Measurements from ENCODE around the gene HAO2.
A peak's percentile ranks its signal among the peaks of the same experiment; 100 is the strongest.
"Not testable (repeated sequence)": the region's sequence is repeated elsewhere in the genome, so short reads cannot be mapped to it uniquely, and the experiment has no call there.

HAO2 gene

DNA sequence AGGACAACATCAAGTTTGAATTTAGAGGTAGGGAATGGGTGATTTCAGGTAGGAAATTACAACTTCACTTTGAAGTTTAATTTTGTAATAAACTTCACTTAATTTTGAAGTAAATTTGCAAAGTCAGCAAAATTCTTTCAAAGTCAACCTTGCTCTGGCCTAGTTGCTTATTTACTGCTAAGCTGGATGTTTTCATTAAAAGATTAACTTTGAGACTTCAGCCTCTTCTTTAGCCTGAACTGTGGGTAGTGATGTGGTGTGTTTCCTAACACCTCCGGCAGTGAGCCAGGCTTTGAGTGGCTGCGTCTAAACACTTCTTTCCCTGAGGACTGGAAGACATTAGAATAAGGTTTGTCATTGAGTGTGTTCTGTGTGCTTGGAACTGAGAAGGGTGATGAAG lies at the start of gene HAO2:
Gene HAO2, plus strand, starts transcription at position 232 of the 400 bp plus-strand sequence. CDS start 12,301 bp downstream, outside the sequence.
- DNase-seq = no peak

DNA sequence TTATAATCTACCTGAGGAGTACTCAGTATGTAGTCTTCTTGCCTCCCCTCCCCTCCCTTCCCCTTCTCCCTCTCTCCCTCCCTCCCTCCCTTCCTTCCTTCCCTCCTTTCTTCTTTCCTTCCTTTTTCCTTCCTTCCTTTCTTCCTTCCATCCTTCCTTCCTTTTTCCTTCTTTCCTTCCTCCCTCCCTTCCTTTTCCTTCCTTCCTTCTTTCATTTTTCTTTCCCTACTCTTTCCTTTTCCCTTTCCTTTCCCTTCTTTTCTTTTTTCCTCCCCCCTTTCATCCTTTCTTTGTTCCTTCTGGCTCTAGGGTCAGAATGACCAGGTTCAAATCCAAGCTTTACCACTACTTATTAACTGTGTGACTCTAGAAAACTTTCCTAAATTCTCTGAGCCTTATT lies 48.5 kb upstream of the HAO2 start:
- DNase-seq = no peak

DNA sequence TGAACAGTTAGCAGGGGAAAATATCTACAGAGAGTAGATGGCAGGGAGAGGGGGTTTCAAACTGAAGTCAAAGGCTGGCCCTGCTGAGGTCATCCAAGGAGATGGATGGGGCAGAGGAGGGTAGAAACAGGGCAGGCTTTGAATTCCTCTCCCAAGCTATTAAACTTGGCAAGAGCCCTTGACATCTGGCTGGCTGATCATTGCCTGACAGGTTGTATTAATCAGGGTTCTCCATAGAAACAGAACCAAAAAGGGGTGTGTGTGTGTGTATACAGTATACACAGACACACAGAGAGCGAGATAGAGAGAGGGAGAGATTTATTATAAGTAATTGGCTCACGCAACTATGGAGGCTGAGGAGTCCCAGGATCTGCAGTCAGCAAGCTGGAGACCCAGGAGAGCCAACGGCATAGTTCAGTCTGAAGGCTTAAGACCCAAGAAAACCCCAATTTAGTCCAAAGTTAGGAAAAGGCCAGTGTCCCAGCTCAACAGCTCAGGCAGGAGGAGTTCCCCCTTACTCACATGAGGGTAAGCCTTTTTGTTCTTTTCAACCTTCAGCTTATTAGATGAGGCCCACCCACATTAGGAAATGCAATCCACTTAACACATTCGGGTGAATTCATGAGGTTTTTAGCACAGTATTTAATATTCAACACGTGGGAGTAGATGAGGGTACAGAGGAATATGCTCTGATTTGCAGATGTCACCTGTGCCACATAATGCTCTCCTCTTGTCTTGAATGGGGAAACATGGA lies 46.7 kb upstream of the HAO2 start:
- no peak for DNase-seq

DNA sequence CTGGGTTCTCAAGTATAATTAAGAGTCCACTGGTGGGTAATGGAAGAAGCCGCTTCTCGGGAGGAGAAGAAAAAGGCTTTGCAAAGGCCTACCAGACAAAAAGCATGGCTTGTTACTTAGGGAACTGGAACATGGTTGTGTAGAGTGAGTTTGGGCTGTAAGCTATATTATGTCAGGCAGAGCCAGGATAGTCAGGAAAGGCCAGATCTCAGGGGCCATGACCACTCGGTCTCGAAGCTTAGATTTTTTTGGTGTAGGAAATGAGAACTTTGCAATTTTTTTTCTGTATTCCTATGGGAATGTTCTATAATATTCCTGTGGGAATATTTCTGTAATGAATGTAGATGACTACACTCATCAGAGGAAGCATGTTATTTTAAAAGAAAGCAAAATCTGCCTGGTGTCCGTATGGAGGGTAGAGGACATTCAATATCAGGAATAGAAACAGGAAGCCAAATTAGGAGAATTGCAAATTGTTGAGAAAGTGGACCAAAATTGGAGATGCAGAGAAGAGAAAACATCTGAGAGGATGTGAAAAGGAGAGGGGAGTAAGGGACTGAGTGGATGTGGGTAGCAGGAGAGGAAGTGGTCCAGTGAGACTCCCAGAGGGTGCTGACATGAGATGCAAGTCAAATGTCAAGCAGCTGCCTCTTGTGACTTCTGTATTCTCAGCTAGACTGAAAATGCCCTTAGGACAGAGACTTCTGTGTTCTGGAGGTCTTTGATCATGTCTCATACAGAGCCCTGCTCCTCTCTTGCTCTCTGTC lies 45.2 kb upstream of the HAO2 start:
- no peak for DNase-seq

DNA sequence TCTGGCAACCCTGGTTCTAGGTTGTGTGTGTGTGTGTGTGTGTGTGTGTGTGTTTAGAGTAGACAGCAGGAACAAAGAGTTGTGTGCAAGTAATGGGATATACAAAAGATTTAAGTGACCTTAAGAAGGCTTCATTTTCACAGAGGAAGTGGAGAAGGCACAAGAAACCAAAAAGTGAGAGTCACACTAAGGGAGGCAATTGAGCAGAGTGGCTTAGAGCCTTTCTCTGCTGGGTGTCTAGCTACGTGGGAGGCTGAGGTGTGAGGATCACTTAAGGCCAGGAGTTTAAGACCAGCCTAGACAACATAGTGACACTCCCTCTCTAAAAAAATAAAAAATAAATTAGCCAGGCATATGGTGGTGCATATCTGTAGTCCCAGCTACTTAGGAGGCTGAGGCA lies 44.4 kb upstream of the HAO2 start:
- no peak for DNase-seq

DNA sequence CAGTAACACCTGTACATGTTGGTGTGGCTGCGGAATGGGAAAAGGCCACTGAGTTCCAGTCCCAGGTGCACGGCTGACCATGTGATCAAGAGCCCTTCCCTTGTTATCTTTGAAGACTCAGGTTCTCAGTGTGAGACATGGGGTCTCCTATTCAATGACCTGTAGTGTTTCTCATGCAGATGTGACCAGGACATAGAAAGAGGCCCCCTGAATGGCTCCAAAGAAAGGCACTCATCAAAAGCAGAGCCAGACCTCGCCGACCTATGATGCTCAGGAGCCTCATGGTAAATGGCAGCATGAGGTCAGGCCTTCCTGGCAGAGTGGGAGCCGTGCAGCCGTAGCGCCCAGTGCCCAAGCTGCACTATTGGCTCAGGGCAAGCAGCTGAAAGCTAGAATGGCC lies 42.3 kb upstream of the HAO2 start:
- no peak for DNase-seq

DNA sequence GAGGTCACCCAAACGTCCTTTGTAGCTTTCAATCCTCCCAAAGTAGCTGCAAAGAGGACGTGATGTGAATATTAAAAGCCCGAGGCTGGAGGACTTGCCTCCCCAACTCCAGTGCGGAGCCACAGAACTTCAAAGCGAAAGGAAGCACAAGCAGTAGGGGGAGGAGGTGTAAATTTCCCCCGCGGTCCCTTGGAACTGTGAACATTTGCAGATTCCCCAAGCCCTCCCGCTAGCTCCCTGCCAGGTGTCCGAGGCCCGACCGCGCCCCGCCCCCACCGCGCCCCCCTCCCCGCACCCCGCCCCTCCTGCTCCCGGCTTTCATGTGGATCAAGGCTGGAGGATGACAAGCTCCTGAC lies 41.5 kb upstream of the HAO2 start:
- DNase-seq = no peak

DNA sequence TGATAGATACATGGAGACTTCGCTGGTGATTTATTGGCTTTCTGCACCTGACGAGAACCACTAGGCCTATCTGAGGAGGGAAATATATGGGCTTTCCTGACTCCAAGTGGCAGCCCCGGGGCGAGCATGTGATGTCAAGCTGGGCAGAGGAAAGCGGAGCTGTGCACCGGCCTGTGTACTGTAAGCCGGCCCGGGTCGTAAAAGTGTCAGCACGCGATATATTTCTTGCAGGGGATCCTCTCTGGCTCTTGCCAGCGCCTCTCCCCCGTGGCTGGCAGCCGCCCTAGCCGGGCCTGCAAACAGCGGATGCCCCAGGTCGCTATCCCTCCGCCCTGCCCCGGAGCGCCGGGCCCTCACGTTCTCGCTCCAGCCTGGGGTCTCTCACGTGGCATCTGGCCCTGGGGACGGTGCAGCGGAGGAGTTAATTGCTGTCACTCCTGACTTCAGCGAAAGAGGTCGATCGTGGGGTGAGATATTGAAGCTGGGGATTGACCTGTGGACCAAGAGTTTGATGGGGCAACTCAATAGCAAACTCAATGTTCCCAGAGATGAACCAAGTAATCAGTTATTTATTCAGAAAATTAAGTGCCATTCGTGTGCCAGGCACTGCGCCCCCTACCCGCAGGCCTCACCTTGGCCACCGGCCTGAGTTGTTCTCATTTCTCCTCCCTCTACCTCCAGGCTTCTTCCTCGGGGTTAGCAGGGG lies 41.0 kb upstream of the HAO2 start:
- peak; percentile 3 for DNase-seq

DNA sequence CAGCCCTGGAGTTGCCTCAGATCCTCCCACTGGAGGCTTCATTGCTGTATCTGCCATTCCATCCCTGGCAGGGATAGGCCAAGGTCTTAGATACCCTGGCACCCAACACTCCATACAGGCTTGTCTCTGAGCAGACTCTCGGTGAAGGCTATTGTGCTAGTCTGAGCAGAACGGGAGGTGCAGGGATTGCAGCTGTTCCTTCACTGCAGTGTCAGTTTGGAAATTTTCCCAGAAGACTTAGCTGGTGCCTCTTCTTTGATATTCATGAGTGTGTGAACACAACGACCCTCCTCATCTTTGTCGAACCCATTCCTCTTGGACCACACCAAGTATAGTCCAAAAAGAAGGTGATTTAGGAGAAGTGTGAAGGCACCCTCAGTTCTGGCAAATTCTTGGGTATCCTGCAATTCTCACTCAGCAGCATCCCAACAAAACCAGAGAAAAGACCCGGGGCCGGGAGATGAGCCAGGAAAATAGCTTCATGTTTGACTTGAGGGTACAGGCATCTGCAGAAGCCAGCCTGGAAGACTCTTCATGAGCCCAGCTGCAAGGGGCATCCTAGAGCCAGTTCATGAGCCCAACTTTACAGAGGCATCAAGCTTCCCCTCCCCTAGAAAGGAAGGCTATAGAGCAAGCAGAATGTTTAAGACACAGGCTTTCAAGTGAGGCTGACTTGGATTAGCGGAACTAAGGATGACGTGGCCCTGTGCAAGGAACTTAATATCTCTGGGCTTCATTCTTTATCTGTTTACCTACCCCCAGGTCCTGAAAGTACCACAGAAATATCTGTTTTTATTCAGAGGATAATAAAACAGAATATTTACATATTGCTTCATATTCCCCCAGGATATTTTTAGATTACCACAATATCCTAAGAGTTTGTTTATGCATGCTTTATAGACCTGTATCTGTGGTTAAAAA lies 38.8 kb upstream of the HAO2 start:
- DNase-seq = no peak

DNA sequence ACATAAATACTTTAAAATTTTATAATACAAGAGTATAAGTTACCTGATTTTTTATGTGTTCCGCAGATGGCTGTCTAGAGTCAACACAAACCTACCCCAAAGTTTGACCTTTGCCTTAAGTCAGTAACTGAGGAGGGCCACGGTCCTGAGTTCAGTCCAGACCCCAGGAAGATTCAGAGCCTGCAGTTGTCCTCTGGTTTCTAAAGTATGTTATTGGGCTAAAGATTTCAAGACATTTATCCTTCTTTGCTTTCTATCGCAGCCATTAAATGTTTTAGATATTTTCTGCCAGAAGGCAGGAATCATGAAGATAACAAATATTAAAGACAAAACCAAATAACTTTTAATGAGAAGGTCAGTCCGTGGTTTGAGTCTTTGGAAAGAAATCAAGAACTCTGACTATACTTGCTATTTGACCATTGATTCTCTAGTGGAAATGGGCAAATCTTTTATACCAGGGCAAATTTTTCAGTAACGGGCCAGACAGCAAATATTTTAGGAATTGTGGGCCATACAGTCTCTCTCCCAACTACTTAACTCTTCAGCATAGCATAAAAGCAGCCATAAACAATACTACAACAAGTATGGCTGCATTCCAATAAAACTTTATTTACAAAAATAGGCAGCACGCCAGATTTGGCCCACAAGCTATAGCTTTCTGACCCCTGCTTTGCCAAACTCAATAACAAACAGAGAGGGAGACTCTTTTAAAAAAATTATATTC lies 38.0 kb upstream of the HAO2 start:
- DNase-seq = no peak

DNA sequence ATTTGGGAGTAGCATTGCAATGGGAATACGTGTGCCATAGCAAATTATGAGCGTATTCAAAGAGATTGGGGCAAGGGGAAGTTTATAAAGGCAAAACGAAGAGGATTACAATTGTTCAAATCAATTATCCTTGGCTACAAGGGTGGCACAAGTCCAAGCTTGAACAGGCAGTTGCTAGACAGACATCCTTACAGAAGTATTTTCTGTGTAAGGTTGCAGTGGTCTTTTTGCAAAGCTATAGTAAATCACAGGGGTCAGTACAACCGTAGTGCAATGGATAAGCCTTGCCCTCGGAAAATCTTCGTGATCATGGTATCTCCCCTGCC lies 37.4 kb upstream of the HAO2 start:
- no peak for DNase-seq

DNA sequence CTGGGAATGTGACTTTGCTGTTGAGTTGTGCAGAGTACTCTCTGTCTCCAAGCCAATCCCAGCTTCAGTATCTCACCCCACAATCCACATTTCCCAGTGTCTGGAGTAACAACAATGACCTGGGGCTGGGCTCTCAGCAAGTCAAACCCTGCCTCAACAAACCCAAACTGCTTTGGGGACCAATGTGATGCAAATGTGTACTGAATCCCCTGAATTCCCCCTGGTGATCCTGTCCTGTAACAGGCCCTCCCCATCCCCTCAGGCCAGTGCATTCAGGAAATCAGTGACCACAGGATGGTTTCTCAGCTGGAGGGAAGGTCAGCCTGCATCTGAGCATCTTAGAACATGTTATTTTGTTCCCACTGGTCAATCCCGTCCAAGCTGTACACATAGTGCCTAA lies 36.7 kb upstream of the HAO2 start:
- DNase-seq = no peak

DNA sequence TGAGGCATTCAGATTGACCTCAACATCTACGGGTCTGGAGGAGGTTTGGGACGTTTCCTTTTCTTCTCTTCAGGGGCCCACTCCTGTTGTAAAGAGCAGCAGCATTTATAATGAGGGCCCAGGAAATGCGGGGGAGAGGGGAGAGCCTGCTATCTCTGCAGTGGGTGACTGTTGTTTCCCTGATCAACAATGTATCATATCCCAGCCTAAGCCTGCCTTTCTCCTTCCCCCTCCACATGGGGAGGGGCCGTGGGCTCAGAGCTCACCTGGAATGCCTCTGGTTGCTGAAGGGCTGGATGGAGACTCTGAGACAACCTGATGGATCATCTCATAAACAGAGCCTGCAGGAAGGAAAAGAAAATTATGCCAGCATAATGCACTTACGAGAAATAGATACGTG lies 36.0 kb upstream of the HAO2 start:
- no peak for DNase-seq

DNA sequence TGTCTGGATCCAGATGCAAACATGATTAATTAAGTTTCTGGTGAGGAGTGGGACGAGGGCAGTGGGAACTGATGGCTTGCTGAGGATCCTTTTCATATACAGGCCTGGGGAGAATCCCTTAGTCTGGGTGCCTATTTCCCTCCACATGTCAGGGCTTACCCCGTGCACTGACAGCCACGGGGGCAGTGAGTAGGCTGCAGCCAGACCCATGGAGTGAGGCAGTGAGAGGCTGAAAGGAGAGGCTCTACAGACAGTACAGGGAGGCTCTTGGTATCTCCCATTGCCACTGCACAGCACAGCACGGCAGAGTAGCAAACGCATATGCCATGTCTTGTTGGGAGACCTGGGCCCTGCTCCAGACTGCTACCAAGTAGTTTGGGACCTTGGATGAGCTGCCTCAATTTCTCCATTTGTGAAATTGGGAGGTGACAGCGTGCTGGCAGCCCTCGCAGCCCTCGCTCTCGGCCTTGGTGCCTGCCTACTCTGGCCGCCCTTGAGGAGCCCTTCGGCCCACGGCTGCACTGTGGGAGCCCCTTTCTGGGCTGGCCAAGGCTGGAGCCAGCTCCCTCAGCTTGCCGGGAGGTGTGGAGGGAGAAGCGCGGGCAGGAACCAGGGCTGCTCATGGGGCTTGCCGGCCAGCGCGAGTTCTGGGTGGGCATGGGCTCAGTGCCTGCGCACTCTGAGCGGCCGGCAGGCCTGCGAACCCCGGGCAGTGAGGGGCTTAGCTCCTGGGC lies 35.3 kb upstream of the HAO2 start:
- DNase-seq = no peak

DNA sequence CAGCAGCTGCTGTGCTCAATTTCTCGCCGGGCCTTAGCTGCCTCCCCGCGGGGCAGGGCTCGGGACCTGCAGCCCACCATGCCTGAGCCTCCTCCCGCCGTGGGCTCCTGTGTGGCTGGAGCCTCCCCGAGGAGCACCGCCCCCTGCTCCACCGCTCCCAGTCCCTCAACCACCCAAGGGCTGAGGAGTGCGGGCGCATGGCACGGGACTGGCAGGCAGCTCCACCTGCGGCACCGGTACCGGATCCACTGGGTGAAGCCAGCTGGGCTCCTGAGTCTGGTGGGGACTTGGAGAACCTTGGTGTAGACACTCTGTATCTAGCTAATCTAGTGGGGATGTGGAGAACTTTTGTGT lies 34.7 kb upstream of the HAO2 start:
- not testable (repeated sequence) for DNase-seq

DNA sequence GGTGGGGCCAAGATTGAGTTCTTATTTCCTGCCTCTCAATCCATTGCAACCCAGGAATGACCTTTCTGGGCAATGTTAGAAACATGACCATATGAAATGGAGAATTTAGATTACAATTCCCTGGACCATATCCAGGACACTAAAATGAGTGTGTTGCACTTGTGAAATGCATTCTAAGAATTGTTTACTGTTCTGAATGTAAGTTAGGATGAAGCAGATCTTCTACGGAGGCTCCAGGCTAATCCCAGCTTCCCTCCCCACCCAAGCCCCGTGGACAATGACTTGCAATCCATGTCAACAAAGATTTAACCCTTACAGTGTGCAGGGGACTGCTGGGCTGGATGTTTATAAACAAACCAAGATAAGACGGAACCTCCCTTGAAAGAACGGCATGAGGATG lies 31.7 kb upstream of the HAO2 start:
- DNase-seq = no peak

DNA sequence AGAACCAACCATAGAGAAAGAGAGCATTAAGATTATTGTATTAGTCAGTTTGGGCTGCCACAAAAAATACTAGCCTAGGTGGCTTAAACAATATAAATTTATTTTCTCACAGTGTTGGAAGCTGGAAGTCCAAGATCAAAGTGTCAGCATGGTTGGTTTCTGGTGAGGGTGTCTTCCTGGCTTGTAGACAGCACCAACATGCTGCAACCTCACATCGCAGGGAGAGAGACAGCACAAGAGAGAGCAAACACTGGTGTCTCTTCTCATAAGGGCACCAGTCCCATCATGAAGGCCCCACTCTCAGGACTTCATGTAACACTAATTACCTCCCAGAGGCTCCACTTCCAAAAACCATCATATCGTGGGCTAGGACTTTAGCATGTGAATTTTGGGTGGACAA lies 30.6 kb upstream of the HAO2 start:
- DNase-seq = no peak

DNA sequence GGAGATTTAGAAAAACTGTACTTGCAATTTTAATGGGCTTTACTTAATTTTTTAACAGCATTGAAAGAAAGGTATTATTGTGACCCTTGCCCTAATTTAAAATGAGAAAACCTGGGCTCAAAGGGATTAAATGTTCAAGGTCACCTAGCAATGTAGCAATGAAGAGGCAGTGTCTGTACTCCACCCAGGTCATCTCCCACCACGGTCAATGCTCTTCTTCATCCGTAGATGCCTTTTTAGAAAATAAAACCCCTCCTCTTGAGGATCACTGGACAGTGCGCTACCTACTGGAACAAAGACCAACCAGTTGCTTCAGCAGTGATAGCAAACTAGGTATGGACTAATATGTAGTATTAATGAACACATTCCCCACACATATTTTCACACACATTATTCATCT lies 29.8 kb upstream of the HAO2 start:
- no peak for DNase-seq

DNA sequence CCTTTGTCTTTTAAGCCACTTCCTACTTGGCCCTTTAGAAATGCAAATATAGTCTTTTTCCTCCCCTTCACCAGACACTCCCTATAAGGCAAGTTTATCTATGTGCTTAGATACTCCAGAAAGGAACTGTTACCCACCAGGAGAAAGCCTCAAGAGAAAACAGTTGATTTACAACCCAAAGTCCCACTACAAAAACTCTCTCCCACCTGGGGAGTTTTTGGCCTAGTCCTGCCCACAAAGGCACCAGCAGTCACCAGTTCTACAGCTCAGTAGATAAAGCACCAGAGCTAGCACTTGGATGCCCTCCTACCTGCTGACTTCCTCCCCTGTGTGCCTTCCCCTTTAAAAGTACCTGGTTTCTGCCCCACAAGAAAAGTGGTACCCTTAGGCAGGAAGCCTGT lies 27.7 kb upstream of the HAO2 start:
- no peak for DNase-seq

DNA sequence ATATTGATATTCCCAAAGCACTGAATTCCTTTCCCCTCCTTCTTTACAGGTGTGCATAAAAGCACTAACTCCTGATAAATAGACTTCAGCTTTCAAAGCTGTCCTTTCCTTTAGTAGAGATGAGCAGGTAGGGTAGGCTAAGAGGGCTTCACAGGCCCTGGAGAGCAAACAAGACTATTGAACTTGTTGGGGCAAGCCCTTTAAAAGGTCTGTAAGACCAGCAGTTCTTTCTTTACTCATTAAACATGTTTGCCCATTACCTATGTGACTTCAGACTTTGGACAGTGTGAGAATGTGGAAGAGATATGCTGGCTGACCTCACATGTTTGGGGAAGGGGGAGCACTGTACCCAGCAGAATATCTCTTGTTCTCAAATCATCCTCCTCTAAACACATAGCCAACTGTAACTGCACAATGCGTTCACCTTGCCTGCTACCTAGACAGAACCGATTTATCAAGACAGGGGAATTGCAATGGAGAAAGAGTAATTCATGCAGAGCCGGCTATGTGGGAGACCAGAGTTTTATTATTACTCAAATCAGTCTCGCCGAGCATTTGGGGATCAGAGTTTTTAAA lies 27.1 kb upstream of the HAO2 start:
- no peak for DNase-seq

DNA sequence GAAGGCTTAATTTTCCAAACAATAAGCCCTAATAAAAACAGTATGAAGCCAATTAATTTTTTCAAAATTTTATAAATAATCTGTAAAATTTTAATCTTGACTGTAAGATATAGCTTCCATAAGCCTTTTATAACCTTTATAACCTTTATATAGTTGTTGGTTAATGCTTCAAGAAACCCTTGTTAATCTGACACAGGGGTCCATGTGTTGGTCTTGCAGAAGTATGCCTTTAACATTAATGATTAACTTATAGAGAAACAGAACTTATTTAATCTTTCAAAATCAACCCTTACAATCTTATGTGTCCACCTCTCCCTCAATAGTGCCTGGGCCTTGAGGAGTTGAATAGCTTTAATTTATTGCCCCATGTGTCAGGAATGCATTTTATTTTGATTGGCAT lies 23.2 kb upstream of the HAO2 start:
- DNase-seq = no peak
